Spleen (tissue), 3 donors: ENCODE measurements around the gene OPCML.

Experiments
- POLR2A ChIP-seq, 3 donors: fragments of 450-650 bp; IDR thresholded peaks; one replicate each; pipeline ENCODE4 v1.5.1; 2017; ENCODE audit warnings: antibody characterized with exemption in 3 of 3, mild to moderate bottlenecking in 1 of 3
- POLR2AphosphoS5 ChIP-seq, 3 donors: sonication (generic); formaldehyde crosslinking; IDR thresholded peaks; one replicate each; pipeline ENCODE4 v1.5.1; 2017; ENCODE audit warnings: antibody characterized with exemption in 3 of 3

GRCh38 chr11:132824642-132825041 is 707.7 kb downstream of the OPCML start:
- TF ChIP-seq POLR2AphosphoS5 (IDR thresholded peaks at IDR 0.05), result no peak
- TF ChIP-seq POLR2A (IDR thresholded peaks at IDR 0.05), result no peak
